GM12878 (cell line): ENCODE measurements around the gene NDST4.

ENCODE experiments used
- BHLHE40 ChIP-seq, 2 experiments: fragments of 450-650 bp in 1 of 2; IDR thresholded peaks; 2 replicates each; pipeline ENCODE4 v1.6.1; 2011 to 2017; ENCODE audit warnings: low read depth in 2 of 2, borderline replicate concordance in 1 of 2, improper control_type of control experiment in 1 of 2, low read length in 1 of 2, mild to moderate bottlenecking in 1 of 2
- CTCF ChIP-seq, 3 experiments: IDR thresholded peaks in 2 of 3; conservative IDR thresholded peaks in 1 of 3; 2 replicates each; pipeline ENCODE4 v1.5.1; 2011; ENCODE audit warnings: low read depth in 3 of 3, low read length in 3 of 3, mild to moderate bottlenecking in 3 of 3, control low read depth in 2 of 3, moderate library complexity in 2 of 3, inconsistent platforms in 1 of 3, mixed read lengths in 1 of 3; ENCODE audit not compliant: control insufficient read depth in 2 of 3, insufficient read depth in 1 of 3; ENCODE audit errors: extremely low read depth in 1 of 3
- HDAC2 ChIP-seq: fragments of 200-600 bp; sonication (generic); IDR thresholded peaks from 2 replicates; pipeline ENCODE4 v1.6.1; 2017
- MAX ChIP-seq: IDR thresholded peaks from 2 replicates; pipeline ENCODE4 v1.6.1; 2012; ENCODE audit warnings: low read depth, low read length, improper control_type of control experiment
- MTA2 ChIP-seq: fragments of 450-650 bp; IDR thresholded peaks from 2 replicates; pipeline ENCODE4 v1.6.1; 2016; ENCODE audit warnings: low read depth, mild to moderate bottlenecking, moderate library complexity
- POLR2A ChIP-seq: IDR thresholded peaks from 2 replicates; pipeline ENCODE4 v1.6.1; 2011; ENCODE audit warnings: low read depth, mild to moderate bottlenecking, low read length
- POLR2AphosphoS5 ChIP-seq: IDR thresholded peaks from 2 replicates; pipeline ENCODE4 v1.6.1; 2011; ENCODE audit warnings: mild to moderate bottlenecking, low read length, inconsistent platforms
- SRF ChIP-seq, 2 experiments: IDR thresholded peaks; 2 replicates each; pipeline ENCODE4 v1.6.1; 2011; ENCODE audit warnings: low read depth in 2 of 2, low read length in 2 of 2, mild to moderate bottlenecking in 1 of 2, moderate library complexity in 1 of 2
- SUZ12 ChIP-seq: fragments of 200-600 bp; sonication (generic); IDR thresholded peaks from one replicate; pipeline ENCODE4 v1.6.1; 2018; ENCODE audit warnings: antibody characterized with exemption, mild to moderate bottlenecking; ENCODE audit not compliant: unreplicated experiment
- TCF12 ChIP-seq: IDR thresholded peaks from 2 replicates; pipeline ENCODE4 v1.6.1; 2011; ENCODE audit warnings: low read depth, mild to moderate bottlenecking, low read length

- TF ChIP-seq CTCF (IDR thresholded peaks at IDR 0.05 in 2 of 3, conservative IDR thresholded peaks at IDR 0.05 in 1 of 3; ENCODE audit: control insufficient read depth in 2 of 3, extremely low read depth in 1 of 3, insufficient read depth in 1 of 3, low read depth in 3 of 3, low read length in 3 of 3): no peak
- no peak for TF ChIP-seq MAX
- no peak for TF ChIP-seq POLR2A
- TF ChIP-seq MTA2: no peak
- TF ChIP-seq HDAC2: no peak
- no peak for TF ChIP-seq SRF (IDR thresholded peaks at IDR 0.05; ENCODE audit: low read depth in 2 of 2, low read length in 2 of 2)
- TF ChIP-seq POLR2AphosphoS5: no peak
- TF ChIP-seq SUZ12: no peak
- TF ChIP-seq TCF12: no peak
- TF ChIP-seq BHLHE40 (IDR thresholded peaks at IDR 0.05; ENCODE audit: borderline replicate concordance in 1 of 2, low read depth in 2 of 2, low read length in 1 of 2): no peak
Measured at GRCh38 chr4:114941503-114941902, 171.9 kb downstream of the NDST4 start.
